ENCODE results near the gene BRD1. TPM values are rescaled to one million over a fixed set of nuclear protein-coding genes. Genes with fewer than 3 reads are reported as not detected.

The BRD1 gene
- total RNA-seq, 1 donor from 2014 or later, result 33.7 TPM

DNA sequence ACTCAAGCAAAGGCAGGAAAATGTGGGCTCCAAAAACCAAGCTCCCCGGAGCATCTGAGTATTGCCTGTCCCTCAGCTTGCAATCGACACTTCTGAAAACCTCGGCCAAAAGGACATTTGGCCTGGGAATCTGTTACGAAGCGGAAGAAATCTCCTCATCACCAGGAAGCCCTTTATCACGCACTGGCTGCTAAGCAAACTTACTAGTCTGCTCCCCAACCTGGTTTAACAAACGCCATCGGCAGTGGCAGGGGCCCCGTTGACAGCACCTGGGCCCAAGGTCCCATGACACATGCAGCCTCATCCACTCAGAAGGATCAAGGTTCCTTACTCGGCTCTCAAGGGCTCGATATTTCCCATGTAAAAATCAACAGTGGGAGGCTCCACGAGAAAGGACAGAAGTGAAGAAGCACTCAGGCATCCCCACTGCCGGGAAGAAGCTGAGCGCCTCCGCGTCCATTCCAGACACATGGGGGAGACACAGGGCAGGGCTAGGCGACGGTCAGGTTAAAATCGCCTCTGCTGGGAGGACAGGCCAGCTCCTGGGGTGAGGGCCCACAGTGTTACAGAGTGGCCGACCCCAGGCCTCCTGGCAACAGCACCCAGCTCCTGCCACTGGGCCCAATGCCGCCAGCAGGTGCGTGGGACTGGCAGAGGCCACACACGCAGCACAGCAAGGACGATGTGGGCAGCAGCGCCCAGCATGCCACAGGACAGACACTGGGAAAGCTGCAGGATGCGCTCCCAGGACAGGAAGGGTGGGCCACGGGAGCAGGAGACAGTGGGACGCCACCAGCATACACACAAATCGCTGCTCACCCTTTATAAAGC lies 27.1 kb downstream of the BRD1 start:
- DNase-seq, result no peak

DNA sequence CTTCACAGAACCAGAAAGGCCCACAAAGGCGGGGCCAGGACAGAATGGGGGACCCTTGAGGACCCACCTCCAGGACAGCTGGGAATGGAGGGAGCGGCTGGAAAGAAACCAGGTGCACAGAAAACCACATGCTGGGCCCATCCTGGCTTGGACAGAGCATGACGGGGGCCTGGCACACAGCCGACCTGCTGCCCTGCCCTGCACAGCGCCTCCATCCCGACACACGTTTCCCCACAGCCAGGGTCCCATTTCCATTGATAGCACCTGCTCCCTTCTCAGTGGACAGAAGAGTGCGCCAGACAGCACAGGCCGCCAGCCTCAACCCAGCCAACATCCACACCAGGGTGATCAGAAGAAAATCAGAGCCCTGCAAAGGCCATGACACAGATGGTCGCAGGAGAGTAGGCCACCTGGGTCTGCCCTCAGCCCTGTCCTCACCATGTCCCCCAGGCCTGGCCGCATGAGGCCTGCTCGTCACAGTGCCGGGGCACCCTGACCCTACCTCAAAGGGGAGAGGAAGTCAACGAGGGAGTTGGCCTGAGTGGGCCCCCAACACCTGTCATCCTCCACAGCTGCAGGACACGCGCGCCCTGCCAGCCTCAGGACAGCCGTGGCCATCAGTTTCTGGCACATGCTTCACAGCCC lies 28.1 kb downstream of the BRD1 start:
- DNase-seq, result no peak

DNA sequence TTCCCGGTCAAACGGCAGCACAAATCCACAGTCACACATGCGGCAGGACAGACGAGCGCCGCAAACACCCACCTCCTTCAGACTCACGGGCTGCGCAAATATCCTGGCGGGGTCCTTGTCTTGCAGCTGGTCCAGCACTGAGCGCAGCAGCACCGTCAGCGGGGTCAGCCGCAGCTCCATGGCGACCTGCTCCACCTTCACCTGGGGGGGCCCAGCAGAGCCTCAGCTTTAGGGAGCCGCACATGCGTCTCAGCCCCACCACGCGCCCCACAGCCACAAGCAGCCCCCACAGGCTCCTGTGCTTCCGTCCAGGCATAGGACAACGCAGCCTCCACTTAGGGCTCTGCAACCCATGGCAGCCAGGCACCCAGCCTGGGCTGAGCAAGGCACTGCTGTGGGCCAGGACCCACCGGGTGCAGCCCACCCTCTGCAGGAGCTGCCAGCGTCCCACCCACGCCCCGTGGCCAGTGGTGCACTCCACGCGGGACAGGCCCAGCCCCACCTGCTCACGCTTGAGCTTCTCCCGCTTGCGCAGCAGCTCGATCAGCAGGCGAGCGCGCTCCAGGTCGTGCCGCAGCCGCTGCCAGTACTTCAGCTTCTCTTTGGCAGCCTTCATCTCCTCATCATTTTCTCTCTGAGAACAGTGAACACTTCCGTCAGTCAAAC lies 29.1 kb downstream of the BRD1 start:
- no peak for DNase-seq

DNA sequence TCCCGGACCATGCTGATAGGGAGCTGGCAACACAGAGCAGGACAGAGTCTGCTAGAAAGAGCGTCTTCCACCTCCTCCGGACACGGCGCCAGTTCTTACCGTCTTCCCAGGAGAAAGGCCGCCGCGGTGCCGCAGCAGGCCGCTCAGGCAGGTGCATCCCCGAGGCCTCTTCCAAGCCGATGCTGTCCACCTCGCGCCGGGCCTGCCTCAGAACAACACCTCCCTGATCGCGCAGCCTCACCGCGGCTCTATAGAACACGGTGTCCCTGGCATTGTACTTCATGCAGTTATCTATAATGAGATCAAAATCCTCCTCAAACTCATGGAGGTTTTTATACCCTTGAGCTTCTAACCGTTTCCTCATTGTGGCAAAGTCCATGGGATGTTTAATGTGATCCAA lies 30.0 kb downstream of the BRD1 start:
- no peak for DNase-seq

DNA sequence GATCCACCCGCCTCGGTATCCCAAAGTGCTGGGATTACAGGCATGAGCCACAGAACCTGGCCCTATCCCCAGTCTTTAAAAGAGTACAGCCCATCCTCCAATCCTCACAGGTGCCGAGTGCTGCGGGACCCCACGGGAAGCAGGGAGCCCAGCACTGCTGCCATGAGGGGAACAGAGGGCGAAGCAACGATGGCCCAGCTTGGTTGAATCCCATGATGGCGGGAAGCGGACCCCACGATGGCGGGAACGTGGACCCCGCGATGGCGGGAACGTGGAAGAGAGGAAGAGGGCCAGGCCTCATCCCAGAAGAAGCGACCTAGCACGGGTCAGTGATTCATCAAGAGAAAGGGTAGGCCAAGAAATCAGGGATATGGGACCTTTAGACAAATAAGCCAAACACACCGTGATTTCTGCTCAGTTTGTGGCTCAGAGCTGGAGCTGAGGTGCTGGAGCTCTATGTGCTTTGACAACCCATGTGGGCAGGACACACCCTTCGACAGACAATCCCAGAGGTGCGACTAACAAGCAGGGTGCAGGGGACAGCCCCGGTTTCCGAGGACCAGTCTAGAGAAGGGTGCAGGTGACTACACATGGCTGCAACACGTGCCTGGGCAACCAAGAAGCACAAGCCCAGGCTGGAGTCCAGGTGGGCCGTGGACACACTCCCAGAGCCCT lies 30.9 kb downstream of the BRD1 start:
- DNase-seq, result no peak

DNA sequence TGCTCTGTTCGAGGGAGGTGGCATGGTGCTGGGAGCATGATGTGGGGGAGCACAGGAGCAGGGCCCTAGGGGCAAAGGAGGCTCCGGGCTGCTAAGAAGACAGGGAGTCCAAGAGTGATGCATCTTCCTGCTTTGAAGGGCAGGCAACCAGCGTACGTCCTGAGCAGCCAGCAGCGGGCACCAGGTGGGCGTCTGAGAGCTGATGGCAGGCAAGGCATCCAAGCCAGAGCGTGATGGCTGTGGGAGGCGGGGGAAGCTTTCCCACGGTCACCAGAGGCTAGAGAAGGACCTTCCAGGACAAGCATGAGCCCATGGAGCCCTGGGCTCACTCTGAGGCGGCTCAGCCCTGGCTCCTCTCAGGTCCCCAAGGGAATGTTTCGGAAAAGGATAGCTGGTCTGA lies 32.2 kb downstream of the BRD1 start:
- DNase-seq, result no peak

DNA sequence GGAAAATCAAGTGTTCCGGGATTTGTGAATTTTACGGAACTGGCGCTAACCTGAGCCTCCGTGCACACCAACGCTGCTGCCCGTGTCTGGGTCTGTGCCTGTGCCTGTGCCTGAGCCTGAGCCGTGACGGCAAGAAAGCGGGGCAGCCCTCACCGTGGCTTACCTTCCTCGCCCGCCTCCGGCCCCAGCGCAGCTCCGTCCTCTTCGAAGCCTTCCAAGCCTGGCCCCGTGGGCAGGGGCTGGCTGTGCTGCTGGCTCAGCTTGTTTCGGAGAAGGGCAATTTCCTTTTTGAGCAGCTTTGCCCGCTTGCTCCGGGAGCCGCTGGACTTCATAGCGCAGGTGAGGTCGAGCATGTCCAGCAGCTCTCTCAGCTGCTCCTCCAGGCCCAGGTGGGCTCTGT lies 33.8 kb downstream of the BRD1 start:
- DNase-seq, result no peak

DNA sequence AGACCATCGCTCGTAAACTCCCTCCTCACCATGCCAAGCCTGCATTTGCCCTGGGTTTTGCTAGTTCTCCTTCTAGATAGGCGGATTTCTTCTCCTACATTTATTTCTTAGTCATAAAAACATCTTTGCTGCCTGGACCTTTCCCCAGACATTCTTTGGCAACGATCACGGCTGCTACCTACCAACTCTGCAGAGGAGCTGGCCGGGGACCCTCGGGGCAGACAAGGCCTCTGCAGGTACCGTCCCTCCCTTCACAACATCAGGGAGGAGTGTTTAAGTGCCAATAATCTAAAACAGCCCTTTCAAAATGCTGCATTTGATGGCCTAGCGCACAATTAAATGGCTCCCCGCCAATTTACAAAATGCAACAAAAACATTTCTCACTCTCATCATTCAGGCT lies 34.4 kb downstream of the BRD1 start:
- no peak for DNase-seq

DNA sequence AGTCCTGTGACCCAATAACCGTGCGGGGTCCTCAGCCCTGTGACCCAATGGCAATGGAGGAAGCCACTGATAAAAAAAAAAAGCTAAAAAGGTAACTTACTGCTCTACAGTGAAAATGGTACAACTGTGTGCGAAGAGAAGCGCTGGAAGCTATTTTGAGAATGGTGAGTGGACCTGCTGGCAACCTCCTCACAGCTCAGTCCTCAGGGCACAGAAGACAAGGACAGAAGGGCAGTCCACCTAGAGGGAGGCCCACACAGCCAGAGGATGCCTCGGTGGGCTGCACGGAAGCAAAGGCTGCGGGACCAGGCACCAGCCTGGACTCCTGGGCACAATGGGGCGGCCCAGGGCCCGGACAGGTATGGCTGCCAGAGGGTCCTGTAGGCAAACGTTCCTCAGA lies 35.6 kb downstream of the BRD1 start:
- DNase-seq, result no peak

DNA sequence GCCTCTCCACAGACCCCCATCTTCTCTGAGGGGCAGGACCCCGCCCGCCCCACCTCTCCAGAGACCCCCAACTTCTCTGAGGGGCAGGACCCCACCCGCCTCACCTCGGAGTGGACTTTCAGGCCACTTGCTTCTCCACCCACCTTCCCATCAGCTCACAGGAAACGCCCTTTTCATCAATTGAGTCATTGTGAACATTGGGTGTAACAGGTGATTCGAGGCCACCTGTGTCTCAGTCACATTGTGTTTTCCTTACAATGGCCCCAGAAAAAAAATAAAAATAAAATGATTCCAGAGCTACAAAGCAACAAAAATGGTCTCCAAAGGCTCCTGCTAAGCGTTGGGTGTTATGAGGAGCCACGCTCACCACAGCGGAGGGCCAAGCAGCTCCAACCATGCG lies 36.0 kb downstream of the BRD1 start:
- no peak for DNase-seq

DNA sequence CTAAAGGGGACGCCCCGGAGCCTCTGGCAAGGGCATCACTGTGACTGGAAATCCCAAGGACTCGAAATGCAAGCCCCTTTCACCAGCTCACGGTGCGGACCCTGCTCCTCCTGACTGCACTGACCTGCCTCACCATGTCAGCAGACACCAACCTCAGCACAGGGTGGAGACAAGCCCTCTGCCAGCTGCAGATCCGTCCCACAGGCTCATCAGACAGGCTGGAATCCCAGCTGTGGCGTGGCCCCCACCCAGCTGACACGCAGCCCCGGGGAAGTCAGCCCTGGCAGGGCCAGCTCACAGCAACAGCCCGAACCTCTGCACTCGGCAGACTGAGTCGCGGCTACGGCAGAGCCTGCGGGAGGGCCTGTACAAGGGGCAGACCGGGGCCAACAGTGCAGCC lies 36.8 kb downstream of the BRD1 start:
- DNase-seq, result no peak

DNA sequence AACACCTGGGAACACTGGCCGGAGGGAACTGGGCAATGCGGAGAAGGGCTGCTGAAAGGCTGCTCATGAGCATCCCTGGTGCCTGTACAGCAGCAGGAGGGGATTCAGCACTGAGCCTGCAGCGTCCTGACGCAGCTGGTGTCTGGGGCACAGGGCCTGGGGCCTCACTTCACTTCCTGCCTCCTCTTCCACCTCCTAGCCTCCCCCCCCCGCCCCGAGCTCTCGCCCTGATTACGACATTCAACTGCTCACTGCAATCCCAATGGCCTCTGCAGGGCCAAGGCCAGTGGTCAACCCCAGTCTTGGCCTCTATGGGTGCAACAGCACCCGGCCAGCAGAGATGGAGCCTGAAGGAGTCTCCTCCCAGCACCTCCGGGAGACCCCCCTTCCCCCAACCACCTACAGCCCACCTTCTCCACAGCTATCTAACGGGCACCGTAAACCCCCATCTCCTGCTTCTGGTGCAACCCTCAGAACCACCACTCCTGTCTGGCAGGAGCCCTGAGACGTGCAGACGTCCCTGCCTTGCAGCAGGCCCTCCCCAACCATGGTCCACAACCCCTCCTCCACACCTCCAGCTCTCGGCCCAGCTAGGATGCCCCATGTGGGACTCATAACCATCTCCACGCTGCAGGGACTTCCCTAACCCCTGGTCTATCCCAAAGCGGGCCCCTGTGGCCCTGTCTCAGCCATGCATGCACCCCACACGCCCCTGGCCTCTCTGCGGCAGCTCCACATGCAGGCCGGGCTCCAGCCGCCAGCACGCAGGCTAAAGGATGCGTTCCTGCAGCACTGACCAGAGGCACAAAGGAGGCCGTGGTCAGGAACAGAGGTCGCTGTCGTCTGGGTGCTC lies 38.2 kb downstream of the BRD1 start:
- DNase-seq, result no peak

DNA sequence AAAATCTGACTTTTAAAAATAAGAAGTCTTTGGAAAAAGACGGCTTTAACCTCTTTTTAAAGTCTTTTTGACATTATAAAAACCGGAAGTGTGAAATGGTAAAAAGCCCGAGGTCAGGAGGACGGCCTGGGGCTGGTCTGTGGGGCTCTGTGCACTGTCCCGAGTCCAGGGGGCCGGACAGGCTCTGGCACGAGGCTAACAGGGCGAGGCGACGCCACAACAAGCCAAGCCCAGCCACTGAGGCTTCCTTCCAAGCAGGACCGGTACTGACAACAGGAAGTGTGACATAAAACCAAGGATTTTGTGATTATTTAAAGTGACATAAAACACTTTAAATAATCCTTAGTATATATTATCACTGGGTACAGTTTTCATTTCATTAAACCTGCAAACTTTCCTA lies 39.2 kb downstream of the BRD1 start:
- DNase-seq, result no peak

DNA sequence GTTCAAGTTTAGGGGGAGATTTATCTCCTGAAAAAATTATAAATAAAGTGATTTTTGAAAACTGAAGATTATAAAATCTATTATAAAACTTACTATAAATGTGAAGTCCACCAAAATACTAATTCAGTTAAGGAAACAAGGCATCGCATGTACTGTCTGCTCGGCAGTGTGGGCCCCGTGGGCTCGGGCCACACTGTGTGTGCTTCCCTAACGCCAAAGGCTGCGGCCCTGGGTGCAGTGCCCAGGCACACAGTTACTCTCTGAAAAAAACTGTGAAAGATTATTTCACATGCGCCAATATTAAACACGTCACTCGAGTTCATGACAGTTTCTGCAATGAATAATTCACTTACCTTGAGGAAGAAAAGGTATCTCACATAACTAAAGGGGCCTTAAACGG lies 39.8 kb downstream of the BRD1 start:
- no peak for DNase-seq

DNA sequence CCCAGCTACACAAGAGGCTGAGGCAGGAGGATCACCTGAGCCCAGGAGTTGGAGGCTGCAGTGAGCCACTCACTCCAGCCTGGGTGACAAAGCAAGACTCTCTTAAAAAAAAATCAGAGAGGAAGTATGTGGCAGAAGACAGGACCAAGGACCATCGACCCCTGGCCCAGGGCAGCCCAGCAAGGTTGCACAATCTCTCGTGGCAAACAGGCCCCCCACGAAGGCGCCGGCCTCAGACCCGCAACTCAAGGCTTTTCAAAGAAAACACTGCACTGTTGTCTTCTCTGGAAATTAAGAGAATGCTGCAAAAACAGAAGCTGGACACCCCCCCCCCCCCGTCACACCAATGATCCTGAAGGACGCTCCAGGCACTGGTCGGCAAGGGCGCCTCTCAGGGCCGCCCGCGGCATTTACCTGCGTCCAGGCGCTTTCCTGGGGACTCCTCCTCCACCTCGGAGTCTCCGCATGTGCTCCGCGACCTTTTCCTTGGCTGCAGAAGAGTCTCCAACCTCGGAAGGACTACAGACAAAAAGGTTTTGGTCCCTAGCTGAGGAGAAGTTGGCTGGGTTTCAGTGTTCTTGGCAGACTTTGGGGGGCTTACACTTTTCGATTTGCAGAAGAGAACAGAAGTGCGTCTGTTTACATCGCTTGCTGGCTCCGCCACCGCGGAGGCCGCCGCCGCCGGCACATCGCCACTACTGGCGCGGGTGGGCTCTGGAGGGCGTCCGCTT lies 40.5 kb downstream of the BRD1 start:
- no peak for DNase-seq

DNA sequence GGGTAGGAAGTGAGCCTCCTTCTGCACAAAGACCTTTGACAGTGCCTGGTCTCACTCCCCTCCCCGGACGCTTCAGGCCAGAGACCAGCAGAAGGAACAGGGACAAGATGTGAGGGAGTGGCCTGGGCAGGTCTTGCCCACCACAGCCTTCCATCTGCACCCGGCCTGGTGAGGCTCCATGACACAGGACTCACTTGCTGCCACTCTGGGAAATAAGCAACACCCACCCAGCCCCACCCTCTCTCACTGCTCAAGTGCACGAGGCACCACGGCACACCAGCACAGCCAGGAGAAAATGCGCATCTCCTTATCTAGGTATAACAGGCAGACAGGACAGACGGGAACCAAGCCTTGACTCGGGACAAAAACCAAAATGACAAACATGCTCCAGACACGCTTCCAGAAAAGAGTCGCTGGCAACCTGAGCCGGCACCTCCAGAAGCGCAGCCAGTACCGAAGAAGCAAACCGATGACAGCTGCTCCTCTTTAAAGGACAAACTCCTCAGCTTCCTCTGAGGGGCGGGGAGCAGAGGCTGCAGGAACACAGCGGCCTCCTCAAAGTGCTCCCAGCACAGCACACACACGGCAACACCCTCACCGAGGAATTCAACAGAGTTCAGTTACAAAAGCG lies 41.7 kb downstream of the BRD1 start:
- no peak for DNase-seq

DNA sequence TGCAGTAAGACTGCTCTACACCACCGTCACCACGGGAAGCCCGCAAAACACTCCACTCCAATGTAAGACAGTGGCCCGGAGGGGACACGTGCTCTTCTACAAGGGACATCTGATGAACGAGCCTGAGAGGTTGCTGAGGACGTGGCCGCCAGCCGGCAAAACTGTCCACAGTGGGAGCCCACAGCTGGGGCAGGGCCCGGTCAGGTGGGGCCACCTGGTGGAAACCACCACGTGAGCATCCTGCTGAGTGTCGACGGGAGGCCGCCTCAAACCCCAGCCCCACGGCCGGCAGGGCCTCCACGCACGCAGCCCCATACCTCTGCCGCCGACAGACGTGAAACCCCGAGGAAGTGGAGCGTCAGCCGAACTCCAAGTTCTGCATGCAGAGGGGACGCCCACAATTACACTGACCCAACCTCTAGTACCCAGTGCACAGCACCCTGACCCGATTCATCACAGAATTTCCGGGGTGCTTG lies 42.6 kb downstream of the BRD1 start:
- no peak for DNase-seq

DNA sequence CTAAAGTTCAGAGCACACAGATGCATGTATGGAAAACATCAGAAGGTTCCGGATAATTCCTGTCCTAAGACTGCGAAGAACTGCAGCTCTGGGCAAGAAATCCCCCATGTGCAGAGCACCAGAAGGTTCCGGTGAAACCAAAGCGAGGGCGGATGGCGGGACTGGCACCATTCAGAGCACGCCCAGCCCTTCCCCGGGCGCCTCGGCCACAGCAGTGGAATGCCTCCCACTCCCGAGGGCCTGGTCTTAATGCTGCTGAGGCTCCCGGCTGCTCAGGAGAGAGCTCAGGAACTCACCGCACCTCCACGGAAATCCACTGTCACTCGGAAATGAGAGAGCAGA lies 43.1 kb downstream of the BRD1 start:
- no peak for DNase-seq

DNA sequence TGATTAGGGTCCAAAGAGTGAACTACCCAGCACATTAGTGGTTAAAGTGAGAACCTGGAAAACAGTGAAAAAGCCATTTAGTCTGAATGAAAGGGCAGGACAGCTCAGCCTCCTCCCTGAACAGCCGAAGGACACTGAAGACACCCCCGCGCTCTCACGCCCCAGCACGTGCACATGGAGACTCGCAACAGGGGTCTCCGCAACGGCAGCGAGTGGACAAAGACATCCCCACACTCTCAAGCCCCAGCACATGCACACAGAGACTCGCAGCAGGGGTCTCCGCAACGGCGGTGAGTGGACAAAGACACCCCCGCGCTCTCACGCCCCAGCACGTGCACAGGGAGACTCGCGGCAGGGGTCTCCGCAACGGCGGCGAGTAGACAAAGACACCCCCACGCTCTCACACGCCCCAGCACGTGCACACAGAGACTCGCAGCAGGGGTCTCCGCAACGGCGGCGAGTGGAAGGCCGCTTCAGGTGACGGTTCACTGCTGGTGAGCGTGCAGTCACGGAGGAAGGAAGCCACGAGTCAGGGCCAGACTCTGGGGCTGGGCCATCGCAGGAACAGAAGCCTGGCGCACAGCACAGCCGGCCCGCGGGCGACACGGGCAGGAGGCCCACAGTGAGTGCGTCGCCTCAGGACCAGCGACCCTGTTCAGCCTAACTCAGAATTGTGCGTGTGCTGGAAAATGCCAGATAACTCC lies 43.6 kb downstream of the BRD1 start:
- DNase-seq, result no peak

All from skin of body (tissue), 2 donors.